Motor neuron (in vitro differentiated cells): ENCODE measurements around the gene PLPP7. TPM values are rescaled to one million over a fixed set of nuclear protein-coding genes. Genes with fewer than 3 reads are reported as not detected.
"Not testable (repeated sequence)": the region's sequence is repeated elsewhere in the genome, so short reads cannot be mapped to it uniquely, and the experiment has no call there.

ENCODE experiments used
- ATAC-seq, 8 experiments: fragments of 200-7000 bp; cut with Tn5 transposase; replicated peaks in 6 of 8; 2 replicates each; pipeline ENCODE4 v1.8.0; 2021; ENCODE audit warnings: mild to moderate bottlenecking in 8 of 8, moderate library complexity in 8 of 8
- H3K27ac ChIP-seq, 2 donors: fragments of 250-450 bp; sonication (Bioruptor Pico); 2 replicates each; pipeline ENCODE4 v1.9.0; 2021; ENCODE audit warnings: antibody characterized with exemption in 2 of 2, mild to moderate bottlenecking in 2 of 2, moderate library complexity in 1 of 2
- H3K4me1 ChIP-seq, 2 donors: fragments of 250-450 bp; sonication (Bioruptor Pico); replicated peaks in 1 of 2; 2 replicates each; pipeline ENCODE4 v1.6.1; 2021; ENCODE audit warnings: antibody characterized with exemption in 2 of 2, mild to moderate bottlenecking in 2 of 2, moderate library complexity in 1 of 2
- H3K4me3 ChIP-seq, 5 donors: fragments of 250-450 bp; sonication (Bioruptor Pico); 2 replicates each; pipeline ENCODE4 v1.9.0; 2021; ENCODE audit warnings: antibody characterized with exemption in 5 of 5, mild to moderate bottlenecking in 5 of 5, moderate library complexity in 4 of 5
- WGBS, 10 experiments: fragments of 450-650 bp; shearing (Covaris generic); methylation state at CpG; one replicate each; pipeline ENCODE4 v1.0.0; 2022; 5-methylcytosine and 5-hydroxymethylcytosine counted together
- in situ Hi-C, 9 experiments: fragments of 400-800 bp; cut with MboI; loops; one replicate each; pipeline ENCODE4 v1.15.0; 2021; ENCODE audit warnings: low sequenced_read_pairs in 9 of 9, low pct_unique_long_range_greater_than_20kb in 2 of 9; ENCODE audit not compliant: unreplicated experiment in 9 of 9
- total RNA-seq, 8 experiments: library from RNA; unstranded; fragments of 300-600 nt; gene quantifications; 2 replicates each; pipeline versions ENCODE4 v1.2.3 to v1.2.4, GENCODE V29; 2022

PLPP7 gene
- total RNA-seq, 8 experiments from 2014 or later = 0.15 to 9.9 (median 5.0) TPM

GRCh38 chr9:131339212-131339611 lies 49.7 kb downstream of the PLPP7 start:
- not testable (repeated sequence) for H3K4me3 ChIP-seq, H3K27ac ChIP-seq, H3K4me1 ChIP-seq, ATAC-seq
- in situ Hi-C loops = loop anchor here in 7 of 9 experiments (10.0 to 25.0 kb wide), 4 partner anchors 152 to 277 kb away; no protein-coding TSS in a partner anchor
- 40 to 71% (median 50%) methylated on average over 1 to 2 of the region's 5 CpGs; no CpG with 5 or more reads in 7 of the 10 experiments for WGBS, 10 experiments

- H3K4me1 ChIP-seq, H3K4me3 ChIP-seq, H3K27ac ChIP-seq, ATAC-seq: not testable (repeated sequence)
- in situ Hi-C loops = loop anchor here in 4 of 9 experiments (25.0 kb wide), 2 partner anchors 158 to 283 kb away; no protein-coding TSS in a partner anchor
- WGBS, 10 experiments = 40 to 58% (median 43%) methylated on average over 1 to 3 of the region's 11 CpGs; no CpG with 5 or more reads in 7 of the 10 experiments
Observed at GRCh38 chr9:131344931-131345535, 55.5 kb downstream of the PLPP7 start.

GRCh38 chr9:131346559-131346958 lies 57.0 kb downstream of the PLPP7 start:
- H3K27ac ChIP-seq = no peak overlapping the region
- WGBS, 10 experiments = 41 to 92% (median 60%) methylated on average over 1 to 6 of the region's 6 CpGs; no CpG with 5 or more reads in 3 of the 10 experiments
- peaks cover 0 to 3% of the 10 kb centered on the region in 2 donors for H3K4me1 ChIP-seq
- H3K4me3 ChIP-seq = no peak overlapping the region
- no peak for ATAC-seq
- in situ Hi-C loops = loop anchor here in 4 of 9 experiments (25.0 kb wide), 2 partner anchors 159 to 284 kb away; no protein-coding TSS in a partner anchor

- Histone ChIP-seq H3K4me3 (no peak overlapping the region), H3K27ac (no peak overlapping the region), H3K4me1 (peaks cover 0 to 3% of the 10 kb centered on the region in 2 donors)
- no peak for ATAC-seq
- in situ Hi-C loops = loop anchor here in 4 of 9 experiments (25.0 kb wide), 2 partner anchors 160 to 285 kb away; no protein-coding TSS in a partner anchor
- WGBS, 10 experiments = 20 to 91% (median 82%) methylated on average over 1 to 10 of the region's 19 CpGs; no CpG with 5 or more reads in 4 of the 10 experiments
Observed at GRCh38 chr9:131347376-131348020, 58.0 kb downstream of the PLPP7 start.

GRCh38 chr9:131348631-131349521 lies 59.4 kb downstream of the PLPP7 start:
- in situ Hi-C loops = loop anchor here in 4 of 9 experiments (25.0 kb wide), 2 partner anchors 162 to 287 kb away; no protein-coding TSS in a partner anchor
- Histone ChIP-seq H3K27ac (no peak overlapping the region), H3K4me3 (no peak overlapping the region), H3K4me1 (peaks cover 0 to 3% of the 10 kb centered on the region in 2 donors)
- 17 to 100% (median 60%) methylated on average over 1 to 2 of the region's 10 CpGs; no CpG with 5 or more reads in 3 of the 10 experiments for WGBS, 10 experiments
- no peak for ATAC-seq

GRCh38 chr9:131349522-131349880 lies 60.0 kb downstream of the PLPP7 start:
- Histone ChIP-seq H3K27ac (no peak overlapping the region), H3K4me3 (no peak overlapping the region), H3K4me1 (peaks cover 0 to 3% of the 10 kb centered on the region in 2 donors)
- in situ Hi-C loops = loop anchor here in 4 of 9 experiments (25.0 kb wide), 2 partner anchors 162 to 287 kb away; no protein-coding TSS in a partner anchor
- 42 to 100% (median 79%) methylated on average over 1 to 2 of the region's 5 CpGs; no CpG with 5 or more reads in 6 of the 10 experiments for WGBS, 10 experiments
- ATAC-seq = no peak

GRCh38 chr9:131349881-131350563 lies 60.5 kb downstream of the PLPP7 start:
- peak overlapping the region in 2 of 5 donors; percentile 9 to 28 for H3K4me3 ChIP-seq
- ATAC-seq = peak; percentile 92 to 100 (median 96)
- no peak overlapping the region for H3K27ac ChIP-seq
- in situ Hi-C loops = loop anchor here in 5 of 9 experiments (25.0 kb wide), 4 partner anchors 137 to 362 kb away; no protein-coding TSS in a partner anchor
- 0 to 50% (median 13%) methylated on average over 1 to 11 of the region's 27 CpGs; no CpG with 5 or more reads in 4 of the 10 experiments for WGBS, 10 experiments
- peaks cover 0 to 3% of the 10 kb centered on the region in 2 donors for H3K4me1 ChIP-seq

GRCh38 chr9:131356479-131356878 lies 67.0 kb downstream of the PLPP7 start:
- not testable (repeated sequence) for H3K27ac ChIP-seq, H3K4me3 ChIP-seq, H3K4me1 ChIP-seq
- in situ Hi-C loops = loop anchor here in 2 of 9 experiments (25.0 kb wide), 2 partner anchors 131 to 356 kb away; no protein-coding TSS in a partner anchor
- WGBS, 10 experiments = 60 to 76% (median 62%) methylated on average over 2 to 4 of the region's 6 CpGs; no CpG with 5 or more reads in 6 of the 10 experiments
- peak in 1 of 8 experiments; percentile 18 for ATAC-seq

GRCh38 chr9:131358556-131358955 lies 69.0 kb downstream of the PLPP7 start:
- in situ Hi-C loops = loop anchor here in 2 of 9 experiments (25.0 kb wide), 2 partner anchors 129 to 354 kb away; no protein-coding TSS in a partner anchor
- ATAC-seq = no peak
- 58 to 100% (median 89%) methylated on average over 1 to 5 of the region's 10 CpGs; no CpG with 5 or more reads in 3 of the 10 experiments for WGBS, 10 experiments
- H3K4me1 ChIP-seq = peaks cover 7 to 9% of the 10 kb centered on the region in 2 donors
- no peak overlapping the region for H3K27ac ChIP-seq
- no peak overlapping the region for H3K4me3 ChIP-seq
